Measurements from ENCODE around the gene FRMPD2.
"Not testable (repeated sequence)": the region's sequence is repeated elsewhere in the genome, so short reads cannot be mapped to it uniquely, and the experiment has no call there.

FRMPD2 gene

DNA sequence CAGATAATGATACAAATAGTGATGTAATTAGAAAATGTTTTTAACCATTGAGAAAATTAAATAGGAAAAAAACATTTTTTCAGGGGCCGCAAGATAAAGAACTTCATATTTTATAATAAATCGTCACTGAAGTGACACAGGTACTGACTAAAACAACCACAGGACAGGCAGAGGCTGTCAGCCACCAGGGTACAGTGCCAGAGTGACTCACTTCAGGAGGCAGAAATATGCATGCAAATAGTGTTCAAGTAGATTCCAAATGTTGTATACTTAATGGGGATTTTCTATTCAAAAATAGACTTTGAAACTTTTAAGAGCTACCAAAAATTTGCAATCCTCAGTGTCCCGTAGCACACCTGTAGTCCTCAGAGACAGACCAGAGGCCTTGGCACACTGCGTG lies 68.6 kb downstream of the FRMPD2 start:
- no peak for DNase-seq (ENCODE audit: low read depth in 2 of 2)

DNA sequence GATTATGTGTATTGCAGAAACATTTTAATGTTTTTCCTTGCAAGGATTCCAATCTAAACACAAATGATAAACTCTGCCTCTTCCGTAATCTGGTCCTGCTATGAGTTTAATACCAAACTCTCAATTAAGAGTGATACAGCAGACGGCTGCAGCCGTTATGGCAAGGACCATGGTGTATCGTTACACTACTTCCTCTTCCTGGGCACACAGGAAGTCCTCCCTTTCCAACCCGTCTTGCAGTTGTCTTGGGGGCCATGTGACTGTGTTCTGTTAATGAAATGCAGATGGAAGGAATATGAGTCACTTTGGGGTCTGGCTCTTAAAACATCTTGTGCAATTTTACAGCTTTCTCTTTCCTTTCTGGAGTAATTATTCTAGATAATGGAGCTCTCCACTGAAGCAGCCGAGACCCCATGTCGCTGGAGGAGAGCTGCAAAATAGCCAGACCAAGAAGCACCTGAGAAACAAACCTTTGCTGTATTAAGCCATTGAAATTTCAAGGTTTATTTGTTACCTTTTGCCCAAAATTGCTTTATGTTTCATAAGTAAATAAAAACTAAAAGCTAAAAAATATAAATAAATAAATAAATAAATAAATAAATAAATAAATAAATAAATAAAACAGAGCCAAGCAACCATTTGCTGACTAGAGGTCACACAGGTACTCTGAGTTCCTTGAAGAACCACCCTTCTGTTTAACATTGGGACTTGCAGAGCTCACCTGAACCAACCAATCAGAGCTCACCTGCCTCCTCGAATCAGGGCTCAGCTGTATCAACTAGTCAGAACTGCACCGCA lies 74.7 kb downstream of the FRMPD2 start:
- no peak for DNase-seq (ENCODE audit: low read depth in 2 of 2)

DNA sequence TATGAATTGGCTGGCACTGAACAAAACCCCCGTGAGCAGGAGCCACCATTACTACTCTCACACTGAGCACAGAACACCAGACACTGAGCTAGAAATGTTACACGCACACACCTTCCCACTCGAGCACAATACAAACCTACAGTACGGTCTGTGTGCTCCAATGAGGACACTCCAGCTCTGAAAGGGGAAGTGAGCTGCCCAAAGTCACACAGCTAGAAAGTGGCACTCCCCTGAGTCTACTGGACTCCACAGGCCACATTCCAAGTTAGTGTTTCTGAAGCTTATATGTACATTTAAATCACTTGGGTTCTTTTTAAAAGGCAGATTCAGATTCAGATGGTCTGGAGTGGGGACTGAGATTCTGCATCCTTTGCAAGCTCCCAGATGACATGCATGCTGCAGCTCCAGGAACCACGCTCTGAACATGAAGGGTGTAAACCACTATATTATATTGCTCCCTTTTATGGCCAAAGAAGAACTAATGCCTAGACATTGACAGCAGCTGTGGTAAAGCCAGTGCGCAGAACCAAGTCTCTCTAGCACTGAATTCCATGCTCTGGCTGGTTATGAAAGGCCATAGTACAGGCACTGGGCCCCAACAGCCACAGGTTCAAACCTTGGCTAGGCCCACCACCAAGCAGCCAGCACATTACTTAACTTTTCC lies 77.1 kb downstream of the FRMPD2 start:
- no peak for DNase-seq (ENCODE audit: low read depth in 2 of 2)

DNA sequence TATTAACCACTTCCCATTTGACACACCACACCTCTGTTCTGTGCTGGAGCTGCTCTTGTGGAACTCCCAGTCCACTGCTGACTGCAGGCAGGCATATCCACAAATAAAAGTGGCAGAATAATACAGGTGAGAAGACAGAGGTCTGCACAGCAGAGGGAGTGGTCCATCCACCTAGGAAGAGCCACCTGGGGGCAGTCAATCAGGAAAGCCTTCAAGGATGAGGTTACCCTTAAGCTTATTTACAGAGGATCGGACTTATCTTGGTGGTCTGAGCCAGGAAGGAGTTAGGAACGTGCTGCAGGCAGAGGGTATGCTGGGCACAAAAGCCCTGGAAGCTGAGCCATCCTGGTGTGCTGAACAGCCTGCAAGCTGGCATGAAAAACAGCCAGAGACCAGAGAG lies 78.7 kb downstream of the FRMPD2 start:
- no peak for DNase-seq (ENCODE audit: low read depth in 2 of 2)

GRCh38 chr10:48194830-48195229 lies 79.7 kb downstream of the FRMPD2 start:
- DNase-seq (ENCODE audit: low read depth in 2 of 2), result no peak

GRCh38 chr10:48193556-48193955 lies 80.9 kb downstream of the FRMPD2 start:
- DNase-seq (ENCODE audit: low read depth in 2 of 2), result no peak

DNA sequence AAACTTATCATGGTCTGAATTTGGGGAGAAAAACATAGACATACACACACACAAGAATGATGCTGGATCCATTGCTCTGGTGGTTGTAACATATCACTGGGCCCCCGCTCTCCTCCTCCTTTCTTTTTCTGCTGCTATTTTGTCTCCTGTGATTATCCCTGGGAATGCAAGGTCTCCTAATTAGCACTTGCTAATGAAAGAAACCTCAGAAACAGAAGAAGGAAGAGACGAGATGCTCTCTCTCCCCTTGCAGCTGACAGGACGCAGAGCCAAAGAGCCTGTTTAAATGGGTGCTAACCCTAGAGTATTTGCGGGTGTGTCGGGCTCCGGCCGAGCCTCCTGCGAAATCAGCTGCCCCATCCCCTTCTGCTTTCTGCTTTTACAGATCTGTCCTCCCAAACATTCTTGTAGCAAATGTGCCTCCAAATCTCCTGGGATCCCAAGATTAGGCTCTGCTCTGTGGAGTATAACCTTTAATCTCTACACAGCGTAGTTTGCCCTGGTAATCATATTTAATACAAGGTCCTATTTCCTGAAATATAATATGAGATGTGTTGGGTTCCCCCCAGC lies 81.5 kb downstream of the FRMPD2 start:
- DNase-seq (ENCODE audit: low read depth in 2 of 2), result no peak

DNA sequence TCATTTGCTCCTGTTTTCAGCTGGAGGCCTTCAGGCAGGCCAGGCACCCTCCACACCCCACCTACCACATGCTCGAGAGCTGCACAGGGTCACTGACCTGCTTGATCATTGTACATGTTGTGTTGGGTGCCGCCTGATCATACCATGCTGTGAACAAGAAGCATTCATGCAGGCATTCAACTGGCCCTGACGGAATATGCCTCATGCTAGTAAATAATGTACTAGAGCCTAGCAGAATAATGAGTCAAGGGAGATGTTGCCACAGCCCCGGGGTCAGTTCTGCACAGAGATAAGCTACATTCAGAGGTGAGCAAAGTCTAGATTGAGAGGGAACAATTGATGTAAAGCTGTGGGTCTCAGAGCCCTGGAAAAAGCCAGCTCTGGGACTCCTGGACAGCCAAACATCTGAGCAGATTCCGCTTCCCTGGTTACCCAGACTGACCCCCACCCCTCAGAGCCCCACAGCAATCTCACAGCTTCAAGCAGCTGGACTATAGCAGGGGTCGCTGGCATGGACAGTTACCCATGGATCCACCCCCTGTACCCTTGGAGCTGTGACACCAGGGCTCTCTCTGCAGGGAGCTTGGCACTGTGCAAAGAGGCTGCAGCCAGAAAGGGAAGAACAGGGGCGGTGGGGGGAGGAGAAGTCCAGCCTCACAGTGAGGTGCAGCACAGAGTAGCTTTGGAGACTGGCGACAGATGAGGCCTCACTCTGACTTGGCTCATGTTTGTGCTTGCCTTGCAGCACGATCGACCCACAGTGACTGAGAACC lies 86.6 kb downstream of the FRMPD2 start:
- DNase-seq (ENCODE audit: low read depth in 2 of 2), result no peak

- DNase-seq (ENCODE audit: low read depth in 2 of 2), result no peak
Measured at GRCh38 chr10:48187126-48187525, 87.4 kb downstream of the FRMPD2 start.

DNA sequence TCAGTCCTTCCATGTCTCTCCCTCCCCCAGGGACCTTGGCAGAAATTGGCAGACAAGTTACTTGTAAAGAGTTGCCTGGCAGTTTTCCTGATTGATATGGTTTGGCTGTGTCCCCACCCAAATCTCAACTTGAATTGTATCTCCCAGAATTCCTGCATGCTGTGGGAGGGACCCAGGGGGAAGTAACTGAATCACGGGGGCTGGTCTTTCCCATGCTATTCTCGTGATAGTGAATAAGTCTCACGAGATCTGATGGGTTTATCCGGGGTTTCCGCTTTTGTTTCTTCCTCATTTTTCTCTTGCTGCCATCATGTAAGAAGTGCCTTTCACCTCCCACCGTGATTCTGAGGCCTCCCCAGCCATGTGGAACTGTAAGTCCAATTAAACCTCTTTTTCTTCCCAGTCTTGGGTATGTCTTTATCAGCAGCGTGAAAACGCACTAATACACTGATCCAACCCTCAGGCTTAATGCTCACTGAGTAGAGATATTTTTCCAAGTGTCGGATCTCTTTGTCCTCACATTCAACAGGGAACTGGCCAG lies 88.2 kb downstream of the FRMPD2 start:
- DNase-seq (ENCODE audit: low read depth in 2 of 2), result not testable (repeated sequence)

- DNase-seq (ENCODE audit: low read depth in 2 of 2), result no peak
Measured at GRCh38 chr10:48184224-48184623, 90.3 kb downstream of the FRMPD2 start.

- DNase-seq (ENCODE audit: low read depth in 2 of 2), result not testable (repeated sequence)
Measured at GRCh38 chr10:48172715-48173114, 101.8 kb downstream of the FRMPD2 start.

- DNase-seq (ENCODE audit: low read depth in 2 of 2), result not testable (repeated sequence)
Measured at GRCh38 chr10:48160670-48161069, 113.8 kb downstream of the FRMPD2 start.

DNA sequence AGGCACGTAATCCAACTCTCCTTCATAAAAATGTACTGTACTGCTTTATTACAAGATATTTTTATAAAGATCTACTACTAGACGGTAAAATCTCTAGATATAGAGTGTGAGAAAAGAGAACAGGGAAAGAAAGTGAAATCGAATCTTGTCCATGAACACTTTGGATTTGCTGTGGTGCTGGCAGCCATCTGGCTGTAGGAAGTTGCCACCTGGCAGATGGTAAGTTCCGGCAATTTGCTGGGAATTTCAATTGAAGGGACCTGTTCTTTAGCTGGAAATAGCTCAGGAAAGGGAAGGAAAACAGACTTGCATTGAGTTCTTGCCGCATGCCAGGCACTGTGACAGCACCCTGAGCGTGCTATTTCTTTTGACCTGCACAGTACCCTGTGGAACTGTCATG lies 114.3 kb downstream of the FRMPD2 start:
- not testable (repeated sequence) for DNase-seq (ENCODE audit: low read depth in 2 of 2)

GRCh38 chr10:48154211-48155140 lies 120.0 kb downstream of the FRMPD2 start:
- DNase-seq (ENCODE audit: low read depth in 2 of 2), result not testable (repeated sequence)

DNA sequence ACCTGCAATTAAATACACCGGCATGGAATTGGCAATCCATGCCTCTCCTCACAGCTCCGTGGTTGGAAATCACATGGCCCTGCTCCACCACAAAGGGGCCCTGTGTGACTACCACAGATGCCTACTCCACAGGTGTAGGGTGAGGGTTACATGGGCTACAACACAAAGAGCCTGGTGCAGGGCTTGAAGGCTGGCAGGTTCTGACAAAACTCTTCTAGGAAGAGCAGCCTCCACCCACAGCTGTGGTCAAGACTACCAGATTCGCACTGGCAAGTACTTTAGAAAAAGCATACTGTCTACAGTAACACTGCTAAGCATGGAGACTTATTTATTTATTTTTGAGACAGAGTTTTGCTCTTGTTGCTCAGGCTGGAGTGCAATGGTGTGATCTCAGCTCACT lies 126.9 kb downstream of the FRMPD2 start:
- DNase-seq (ENCODE audit: low read depth in 2 of 2), result not testable (repeated sequence)

DNA sequence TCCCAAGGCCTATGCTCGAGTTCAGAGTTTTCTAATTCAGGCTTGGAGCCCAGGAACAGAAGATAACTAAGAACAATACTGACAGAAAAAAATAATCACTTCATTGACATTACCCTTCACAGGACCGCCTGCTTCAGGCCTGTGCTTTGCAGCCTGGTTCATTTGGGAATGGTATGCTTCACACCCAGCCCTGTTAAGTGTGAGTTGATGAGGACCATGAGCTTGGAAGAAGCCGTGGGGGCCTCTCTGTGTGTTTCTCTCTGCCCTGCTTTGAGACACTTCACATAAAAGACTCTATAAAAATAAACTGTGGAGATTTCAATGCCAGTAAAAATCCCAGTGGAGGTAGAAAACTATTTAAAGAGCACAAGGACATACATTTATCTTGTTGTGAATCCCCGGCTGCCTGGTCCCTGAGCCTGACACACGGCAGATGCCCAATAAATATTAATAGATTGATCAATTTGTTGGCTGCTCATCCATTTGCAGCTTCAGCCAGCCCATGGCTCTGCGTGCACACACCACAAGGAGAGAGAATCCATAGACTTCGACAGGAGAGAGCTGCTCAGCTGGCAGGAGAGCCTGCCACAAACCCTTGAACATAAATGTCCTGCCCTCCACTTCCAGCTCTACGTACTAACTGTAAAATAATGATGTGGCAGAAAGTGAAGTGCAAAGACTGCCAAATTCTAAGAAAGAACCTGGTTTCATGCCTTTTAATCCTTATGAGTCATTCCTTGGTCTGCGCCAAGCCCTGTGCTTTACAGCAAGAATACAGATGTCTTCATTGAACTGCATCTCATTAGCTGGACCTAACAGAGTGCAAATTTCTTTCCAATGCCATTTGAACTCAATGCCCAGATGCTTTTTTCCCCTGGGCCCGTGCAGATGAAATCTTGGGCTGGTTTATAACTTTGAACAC lies 130.5 kb downstream of the FRMPD2 start:
- DNase-seq (ENCODE audit: low read depth in 2 of 2), result not testable (repeated sequence)

DNA sequence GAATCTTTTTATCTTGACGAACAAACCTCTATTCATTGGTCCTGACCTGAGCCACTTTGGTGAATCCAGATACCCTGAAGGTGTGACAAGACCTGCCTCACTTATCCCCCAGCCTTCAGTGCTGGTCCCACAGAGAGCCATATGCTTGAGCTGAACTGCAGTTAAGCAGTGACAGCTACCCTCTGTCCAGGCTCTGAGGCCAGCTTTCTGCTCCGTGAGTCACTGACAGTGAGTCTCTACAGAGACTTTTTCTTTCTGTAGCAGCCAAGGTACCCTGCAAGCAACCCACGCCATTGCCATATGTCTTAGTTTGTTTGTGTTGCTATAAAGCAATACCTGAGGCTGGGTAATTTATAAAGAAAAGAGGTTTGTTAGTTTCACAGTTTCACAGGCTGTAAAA lies 133.5 kb downstream of the FRMPD2 start:
- DNase-seq (ENCODE audit: low read depth in 2 of 2), result not testable (repeated sequence)

DNA sequence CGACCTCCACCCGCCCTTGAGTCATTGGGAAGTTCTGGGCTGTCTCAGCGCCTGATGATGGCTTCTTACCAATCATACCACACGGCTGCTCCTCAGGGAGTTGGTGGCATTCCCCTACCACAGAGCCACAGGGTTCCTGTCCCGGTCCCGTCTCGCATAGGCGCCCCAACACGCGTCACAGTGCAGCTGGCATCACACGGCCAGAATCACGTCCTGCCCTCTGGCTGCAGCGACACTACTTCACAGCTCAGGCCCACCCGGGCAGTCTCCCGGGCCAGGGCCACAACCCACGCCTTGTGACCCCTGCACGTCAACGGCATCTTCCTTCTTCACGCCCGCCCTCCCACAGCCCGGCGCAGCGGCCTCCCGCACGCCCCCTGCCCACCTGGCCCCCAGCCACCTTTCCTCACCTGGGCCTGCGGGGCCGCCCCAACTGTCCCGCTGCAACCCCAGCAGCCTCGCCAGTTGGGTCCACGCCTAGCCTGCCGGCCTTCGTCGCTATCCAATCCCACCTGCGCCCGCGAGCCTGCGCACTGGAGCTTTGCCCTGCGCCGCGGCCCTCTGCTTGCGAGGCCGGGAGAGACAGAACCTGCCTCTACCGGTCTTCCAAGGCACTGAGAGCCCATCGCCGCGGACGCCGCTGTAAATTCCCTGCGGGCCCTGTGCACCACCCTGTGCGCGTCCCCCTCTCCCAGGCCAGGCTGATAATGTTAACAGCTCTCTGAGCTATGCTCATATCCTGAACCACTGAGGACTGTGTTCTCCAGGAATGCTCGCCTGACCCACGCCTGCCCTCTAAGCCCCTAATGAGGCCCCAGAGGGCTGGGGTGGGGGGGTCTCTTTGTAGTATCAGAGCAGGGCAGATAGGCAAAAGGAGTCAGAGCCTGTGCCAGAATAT lies 134.3 kb downstream of the FRMPD2 start:
- not testable (repeated sequence) for DNase-seq (ENCODE audit: low read depth in 2 of 2)

All from activated CD4-positive, alpha-beta T cell treated with anti-CD3 and anti-CD28 coated beads for 24 hours (primary cell).